ENCODE results near the gene IDH3G. TPM values are rescaled to one million over a fixed set of nuclear protein-coding genes. Genes with fewer than 3 reads are reported as not detected.

IDH3G gene
- polyA plus RNA-seq, 3 donors: 115 to 201 (median 130) TPM

GRCh38 chrX:153776120-153776599 lies 18.0 kb downstream of the IDH3G start:
- Histone ChIP-seq H3K9me3 (replicated peaks in 1 of 2; ENCODE audit: control insufficient read depth in 1 of 2, insufficient read depth in 1 of 2, low read length in 2 of 2) (no peaks in the 10 kb centered on the region), H3K27me3 (ENCODE audit: control insufficient read depth in 2 of 2, insufficient read depth in 2 of 2, low read length in 2 of 2) (peaks cover 0 to 12% of the 10 kb centered on the region in 2 donors), H3K4me1 (ENCODE audit: control insufficient read depth in 1 of 2, insufficient read depth in 2 of 2, low read length in 2 of 2) (no peaks in the 10 kb centered on the region), H3K4me2 (replicated peaks; ENCODE audit: extremely low read depth, low read length, poor library complexity, severe bottlenecking) (no peak overlapping the region), H3K36me3 (replicated peaks in 1 of 2; ENCODE audit: control insufficient read depth in 1 of 2, insufficient read depth in 2 of 2, low read length in 2 of 2) (no peaks in the 10 kb centered on the region), H3K9ac (ENCODE audit: insufficient read depth, low read length, poor library complexity, severe bottlenecking) (no peak overlapping the region), H3K4me3 (replicated peaks in 1 of 3; ENCODE audit: low read depth in 2 of 3, low read length in 3 of 3) (no peak overlapping the region), H4K20me1 (ENCODE audit: insufficient read depth, low read length) (no peaks in the 10 kb centered on the region), H3K27ac (ENCODE audit: low read depth in 1 of 2, low read length in 2 of 2) (no peak overlapping the region), H3K79me2 (ENCODE audit: insufficient read depth, low read length) (no peaks in the 10 kb centered on the region), H2AFZ (ENCODE audit: insufficient read depth, low read depth, low read length, poor library complexity, severe bottlenecking) (no peak overlapping the region)
- no peak for TF ChIP-seq CTCF (IDR thresholded peaks at IDR 0.05)
- intact Hi-C loops (cut with micrococcal nuclease): no loop called here
- Mint-ChIP-seq H3K4me1 (no peaks in the 10 kb centered on the region), H3K27ac (no peak overlapping the region), H3K9me3 (peaks cover 0 to 13% (median 2%) of the 10 kb centered on the region in 7 donors), H3K27me3 (ENCODE audit: low read depth in 3 of 3) (peaks cover 11 to 20% (median 11%) of the 10 kb centered on the region in 3 donors), H3K36me3 (no peaks in the 10 kb centered on the region), H3K4me3 (no peak overlapping the region)
- WGBS (ENCODE audit: insufficient coverage): no CpG with 5 or more reads among the region's 20 CpGs
- DNase-seq: no peak

GRCh38 chrX:153775293-153776119 lies 18.7 kb downstream of the IDH3G start:
- H3K27me3 ChIP-seq (ENCODE audit: control insufficient read depth in 2 of 2, insufficient read depth in 2 of 2, low read length in 2 of 2): peaks cover 0 to 9% of the 10 kb centered on the region in 2 donors
- TF ChIP-seq CTCF (IDR thresholded peaks at IDR 0.05): no peak
- H3K4me1 ChIP-seq (ENCODE audit: control insufficient read depth in 1 of 2, insufficient read depth in 2 of 2, low read length in 2 of 2): no peaks in the 10 kb centered on the region
- H3K9me3 ChIP-seq (replicated peaks in 1 of 2; ENCODE audit: control insufficient read depth in 1 of 2, insufficient read depth in 1 of 2, low read length in 2 of 2): no peaks in the 10 kb centered on the region
- H3K36me3 ChIP-seq (replicated peaks in 1 of 2; ENCODE audit: control insufficient read depth in 1 of 2, insufficient read depth in 2 of 2, low read length in 2 of 2): no peaks in the 10 kb centered on the region
- H2AFZ ChIP-seq (ENCODE audit: insufficient read depth, low read depth, low read length, poor library complexity, severe bottlenecking): no peak overlapping the region
- no peaks in the 10 kb centered on the region for H4K20me1 ChIP-seq (ENCODE audit: insufficient read depth, low read length)
- 96% methylated on average over 19 of the region's 42 CpGs for WGBS (ENCODE audit: insufficient coverage)
- H3K27ac ChIP-seq (ENCODE audit: low read depth in 1 of 2, low read length in 2 of 2): no peak overlapping the region
- no peak overlapping the region for H3K4me2 ChIP-seq (replicated peaks; ENCODE audit: extremely low read depth, low read length, poor library complexity, severe bottlenecking)
- no peak overlapping the region for H3K9ac ChIP-seq (ENCODE audit: insufficient read depth, low read length, poor library complexity, severe bottlenecking)
- no peaks in the 10 kb centered on the region for H3K36me3 Mint-ChIP-seq
- H3K27ac Mint-ChIP-seq: no peak overlapping the region
- H3K4me3 ChIP-seq (replicated peaks in 1 of 3; ENCODE audit: low read depth in 2 of 3, low read length in 3 of 3): no peak overlapping the region
- H3K4me3 Mint-ChIP-seq: no peak overlapping the region
- intact Hi-C loops (cut with micrococcal nuclease): no loop called here
- H3K9me3 Mint-ChIP-seq: peaks cover 0 to 13% (median 2%) of the 10 kb centered on the region in 7 donors
- no peaks in the 10 kb centered on the region for H3K4me1 Mint-ChIP-seq
- DNase-seq: no peak
- no peaks in the 10 kb centered on the region for H3K79me2 ChIP-seq (ENCODE audit: insufficient read depth, low read length)
- H3K27me3 Mint-ChIP-seq (ENCODE audit: low read depth in 3 of 3): peaks cover 9 to 16% (median 11%) of the 10 kb centered on the region in 3 donors
